Thyroid gland (tissue), 4 donors: Measurements from ENCODE around the gene NMNAT2.

ENCODE experiments used
- CTCF ChIP-seq, 6 experiments: fragments of 200-600 bp in 3 of 6; fragments of 450-650 bp in 3 of 6; sonication (generic) in 3 of 6; IDR thresholded peaks; one replicate each; pipeline ENCODE4 v1.5.1; 2016 to 2019; ENCODE audit warnings: antibody characterized with exemption in 6 of 6, mild to moderate bottlenecking in 2 of 6, inconsistent platforms in 1 of 6, moderate library complexity in 1 of 6
- POLR2A ChIP-seq, 2 donors: fragments of 450-650 bp; IDR thresholded peaks; one replicate each; pipeline ENCODE4 v1.6.1; 2017; ENCODE audit warnings: antibody characterized with exemption in 2 of 2, mild to moderate bottlenecking in 2 of 2, moderate library complexity in 1 of 2

- TF ChIP-seq POLR2A (IDR thresholded peaks at IDR 0.05) (no peak), CTCF (IDR thresholded peaks at IDR 0.05) (no peak)
Measured at GRCh38 chr1:183304440-183305107, 113.6 kb downstream of the NMNAT2 start.
